Mucosa of descending colon (tissue), 3 donors: ENCODE results near the gene IFRD1. TPM values are rescaled to one million over a fixed set of nuclear protein-coding genes. Genes with fewer than 3 reads are reported as not detected.

Source experiments
- ATAC-seq: fragments of 200-7000 bp; cut with Tn5 transposase; one replicate; pipeline ENCODE4 v1.9.1; 2020; ENCODE audit warnings: mild to moderate bottlenecking, moderate library complexity
- DNase-seq, 3 donors: peaks; one replicate each; pipeline ENCODE4 v3.0.0-alpha.2; 2020
- H3K36me3 ChIP-seq: fragments of 200-600 bp; one replicate; pipeline ENCODE4 v1.8.0; 2021; ENCODE audit warnings: low read depth, mild to moderate bottlenecking
- H3K4me1 ChIP-seq: fragments of 200-600 bp; one replicate; pipeline ENCODE4 v1.8.0; 2021; ENCODE audit warnings: low read depth, mild to moderate bottlenecking
- H3K4me3 ChIP-seq: fragments of 200-600 bp; one replicate; pipeline ENCODE4 v1.8.0; 2021; ENCODE audit warnings: mild to moderate bottlenecking
- H3K9me3 ChIP-seq: fragments of 200-600 bp; one replicate; pipeline ENCODE4 v1.8.0; 2021; ENCODE audit warnings: mild to moderate bottlenecking
- CTCF ChIP-seq: fragments of 200-600 bp; IDR thresholded peaks from one replicate; pipeline ENCODE4 v1.8.0; 2022; ENCODE audit warnings: antibody characterized with exemption, mild to moderate bottlenecking
- intact Hi-C, 2 donors: fragments of 100-400 bp; cut with DNase I in 1 of 2; cut with micrococcal nuclease in 1 of 2; formaldehyde crosslinking; loops; one replicate each; pipeline versions ENCODE4 v1.11.0 to v1.11.1; 2022; cut with DNase I, micrococcal nuclease
- total RNA-seq, 3 donors: library from RNA; stranded (reverse); fragmentation: NEBNext Ultra II Directional in 2 of 3; extraction: Animal tissue kit (Norgen Biotek cat#: 25700) in 2 of 3; gene quantifications; one replicate each; pipeline versions ENCODE4 v1.2.1 to v1.2.4, GENCODE V29; 2021 to 2023
- donor health status: DM: no; HTN: no; CAD: no; lungs with moderate emphysema.
- donor health status: DM: no; HTN: no; CAD: no.
- donor health status: DM: no; HTN: yes; CAD: no.

The IFRD1 gene
- total RNA-seq, 3 donors from 2014 or later, result 31.2 to 68.0 (median 47.1) TPM

DNA sequence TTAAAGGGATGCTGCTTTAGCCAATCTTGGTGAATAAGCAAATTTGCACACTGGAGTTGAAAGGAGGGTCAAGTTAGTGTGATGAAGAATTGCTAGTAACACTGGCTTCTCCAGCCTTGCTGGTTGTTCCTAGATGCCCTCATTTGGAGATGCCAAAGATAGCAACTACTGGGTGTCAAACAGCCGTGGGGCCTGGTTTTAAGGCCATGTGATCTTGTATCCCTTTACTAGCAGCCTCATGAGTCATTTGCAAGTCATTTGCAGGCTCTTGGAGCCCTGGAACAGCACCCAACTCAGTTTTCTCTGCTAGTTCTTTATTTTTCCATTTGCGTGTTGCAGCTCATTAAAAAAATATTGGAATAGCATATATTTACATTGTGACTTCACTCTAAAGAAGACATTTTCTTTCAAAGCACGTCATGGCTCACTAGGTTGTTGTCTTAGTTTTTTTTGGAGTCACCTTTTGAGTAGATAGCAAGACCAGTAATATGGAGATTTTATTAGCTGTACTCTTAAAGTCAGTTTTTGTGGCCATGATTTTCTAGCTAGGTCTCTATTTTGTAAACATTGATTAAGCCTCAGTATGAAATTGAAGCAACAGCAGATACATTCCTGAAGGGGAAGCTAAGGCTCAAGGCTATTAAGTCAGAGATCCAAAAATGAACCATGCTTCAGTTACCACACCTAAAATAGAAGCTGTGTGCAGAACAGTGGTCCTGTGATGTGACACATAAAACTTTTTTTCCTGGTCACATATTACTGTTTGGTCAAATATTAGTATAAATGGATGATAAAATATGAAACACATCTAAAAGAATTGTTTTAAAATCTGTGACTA lies 31.8 kb downstream of the IFRD1 start:
- ATAC-seq, result peak; percentile 51
- Histone ChIP-seq H3K9me3 (no peaks in the 10 kb centered on the region), H3K4me3 (no peak overlapping the region), H3K4me1 (no peaks in the 10 kb centered on the region), H3K36me3 (no peaks in the 10 kb centered on the region)
- intact Hi-C loops, result no loop called here
- TF ChIP-seq CTCF, result no peak
- peak in 1 of 3 donors; percentile 14 for DNase-seq

- no peaks in the 10 kb centered on the region for H3K36me3 ChIP-seq
- no peak for TF ChIP-seq CTCF
- H3K9me3 ChIP-seq, result no peaks in the 10 kb centered on the region
- intact Hi-C loops, result no loop called here
- no peaks in the 10 kb centered on the region for H3K4me1 ChIP-seq
- DNase-seq (no peak), ATAC-seq (peak; percentile 54)
- no peak overlapping the region for H3K4me3 ChIP-seq
Observed at GRCh38 chr7:112484671-112485167, 34.5 kb downstream of the IFRD1 start.

DNA sequence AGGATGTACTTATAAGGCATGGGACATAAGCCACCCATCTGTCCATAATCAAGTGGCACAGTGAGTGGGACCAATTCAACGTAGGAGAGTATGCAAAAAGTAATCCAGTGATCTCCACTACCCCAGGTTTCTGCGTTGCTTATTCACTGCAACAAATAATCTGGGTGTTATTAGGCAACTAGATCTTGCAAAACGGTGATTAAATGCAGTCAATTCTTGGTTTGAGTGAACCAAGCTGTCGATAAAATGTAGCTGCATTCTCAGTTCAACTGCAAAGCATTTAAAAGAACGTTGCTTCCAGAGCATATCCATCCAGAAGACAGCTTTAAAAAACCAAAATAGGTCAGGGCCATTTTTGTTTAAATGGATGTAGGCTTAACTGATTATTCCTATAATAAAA lies 35.5 kb downstream of the IFRD1 start:
- Histone ChIP-seq H3K36me3 (no peaks in the 10 kb centered on the region), H3K4me1 (no peaks in the 10 kb centered on the region), H3K9me3 (no peaks in the 10 kb centered on the region), H3K4me3 (no peak overlapping the region)
- no peak for DNase-seq
- intact Hi-C loops, result no loop called here
- no peak for TF ChIP-seq CTCF
- no peak for ATAC-seq

- TF ChIP-seq CTCF, result no peak
- Histone ChIP-seq H3K4me1 (no peaks in the 10 kb centered on the region), H3K9me3 (no peaks in the 10 kb centered on the region), H3K36me3 (no peaks in the 10 kb centered on the region), H3K4me3 (no peak overlapping the region)
- ATAC-seq, result no peak
- intact Hi-C loops, result no loop called here
- no peak for DNase-seq
Observed at GRCh38 chr7:112487457-112488263, 37.4 kb downstream of the IFRD1 start.

DNA sequence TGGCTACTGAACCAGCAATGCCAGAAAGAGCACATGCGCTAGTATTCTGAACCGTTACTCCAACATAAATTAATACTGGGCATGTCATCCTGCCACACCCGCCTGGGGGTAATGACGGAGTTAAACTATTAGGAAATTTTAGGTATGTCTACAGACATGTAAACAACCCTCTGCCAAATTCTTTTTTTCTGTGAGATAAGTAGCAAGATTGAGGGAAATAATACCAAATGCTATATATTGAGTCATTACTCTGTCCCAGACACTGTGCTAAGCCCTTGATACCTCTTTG lies 37.9 kb downstream of the IFRD1 start:
- intact Hi-C loops, result no loop called here
- ATAC-seq (no peak), DNase-seq (no peak)
- Histone ChIP-seq H3K9me3 (no peaks in the 10 kb centered on the region), H3K4me3 (no peak overlapping the region), H3K4me1 (no peaks in the 10 kb centered on the region), H3K36me3 (no peaks in the 10 kb centered on the region)
- TF ChIP-seq CTCF, result no peak
